NCI-H1436 treated with DMSO at 0.1 percent for 48 hours (cell line): Measurements from ENCODE around the gene YIPF4.
"Not testable (repeated sequence)": the region's sequence is repeated elsewhere in the genome, so short reads cannot be mapped to it uniquely, and the experiment has no call there.

ENCODE experiments used
- DNase-seq: peaks from one replicate; lab custom pipeline; 2025; lab: John Stamatoyannopoulos, UW

YIPF4 gene

GRCh38 chr2:32289165-32289999 is 11.7 kb downstream of the YIPF4 start:
- no peak for DNase-seq

DNA sequence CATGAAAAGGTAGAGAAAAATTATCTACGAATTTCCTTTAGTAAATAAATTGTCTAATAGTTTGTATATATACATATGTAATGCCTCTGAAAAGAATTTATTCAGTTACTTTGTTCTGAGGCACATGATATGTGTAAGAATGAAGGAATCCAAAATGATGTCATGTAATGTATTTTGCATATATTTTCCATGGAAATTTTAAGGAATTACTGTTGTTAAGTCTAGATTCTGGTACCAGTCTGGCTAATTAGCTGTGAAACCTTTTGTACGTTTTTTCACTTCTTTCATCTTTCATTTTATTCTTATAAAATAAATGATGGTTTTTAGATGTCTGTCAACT is 12.3 kb downstream of the YIPF4 start:
- DNase-seq: no peak

DNA sequence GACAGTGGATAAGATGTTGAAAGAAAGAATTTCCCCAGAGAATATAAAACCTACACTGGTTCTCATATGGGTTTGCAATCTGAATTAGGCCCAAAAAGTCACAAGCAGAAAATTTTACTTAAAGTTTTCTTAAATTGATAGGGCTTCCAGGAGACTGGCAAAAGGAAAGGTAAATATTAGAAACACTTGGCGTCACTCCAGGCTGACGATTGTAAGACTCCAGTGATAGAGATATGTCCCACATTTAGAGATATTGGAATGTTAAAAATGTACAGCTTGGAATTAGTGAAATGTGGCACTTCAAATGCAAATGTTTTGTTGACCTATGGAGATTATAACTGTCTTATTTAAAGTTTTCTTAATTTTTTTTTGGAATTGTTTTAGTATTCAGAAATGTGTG is 14.0 kb downstream of the YIPF4 start:
- DNase-seq: no peak

GRCh38 chr2:32293493-32293892 is 15.8 kb downstream of the YIPF4 start:
- DNase-seq: not testable (repeated sequence)

- DNase-seq: not testable (repeated sequence)
These were observed 16.4 kb downstream of the YIPF4 start for GRCh38 chr2:32293966-32294562.

DNA sequence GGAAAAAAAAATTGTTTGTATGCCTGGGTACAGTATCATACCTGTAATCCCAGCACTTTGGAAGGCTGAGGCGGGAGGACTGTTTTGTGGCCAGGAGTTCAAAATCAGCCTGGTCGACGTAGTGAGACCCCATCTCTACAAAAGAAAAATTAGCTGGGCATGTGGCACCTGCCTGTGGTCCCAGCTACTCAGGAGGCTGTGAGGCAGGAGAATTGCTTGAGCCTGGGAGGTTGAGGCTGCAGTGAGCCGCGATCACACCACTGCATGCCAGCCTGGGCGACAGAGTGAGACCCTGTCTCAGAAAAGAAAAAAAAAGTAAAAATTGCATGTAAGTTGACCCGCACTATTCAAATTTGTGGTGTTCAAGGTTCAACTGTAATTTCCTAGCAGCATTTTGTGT is 32.9 kb downstream of the YIPF4 start:
- DNase-seq: no peak

DNA sequence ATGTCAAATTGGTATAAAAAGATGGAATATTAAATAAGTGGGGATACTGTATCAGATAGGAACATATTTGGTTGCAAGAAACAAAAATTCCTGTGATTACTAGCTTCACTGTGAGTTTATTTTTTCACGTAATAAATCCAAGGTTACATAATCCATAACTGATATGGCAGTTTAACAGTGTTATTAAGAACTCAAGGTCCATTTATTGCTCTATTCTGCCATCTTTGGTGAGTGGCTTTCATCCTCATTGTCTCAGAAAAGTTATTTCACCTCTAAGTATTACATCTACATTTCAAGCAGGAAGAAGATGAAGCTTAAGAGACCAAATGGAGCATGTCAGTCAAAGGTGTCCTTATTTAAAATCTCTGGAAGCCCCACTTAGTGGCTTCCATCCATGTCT is 37.2 kb downstream of the YIPF4 start:
- no peak for DNase-seq

- DNase-seq: not testable (repeated sequence)
These were observed 51.0 kb downstream of the YIPF4 start for GRCh38 chr2:32328679-32329078.

DNA sequence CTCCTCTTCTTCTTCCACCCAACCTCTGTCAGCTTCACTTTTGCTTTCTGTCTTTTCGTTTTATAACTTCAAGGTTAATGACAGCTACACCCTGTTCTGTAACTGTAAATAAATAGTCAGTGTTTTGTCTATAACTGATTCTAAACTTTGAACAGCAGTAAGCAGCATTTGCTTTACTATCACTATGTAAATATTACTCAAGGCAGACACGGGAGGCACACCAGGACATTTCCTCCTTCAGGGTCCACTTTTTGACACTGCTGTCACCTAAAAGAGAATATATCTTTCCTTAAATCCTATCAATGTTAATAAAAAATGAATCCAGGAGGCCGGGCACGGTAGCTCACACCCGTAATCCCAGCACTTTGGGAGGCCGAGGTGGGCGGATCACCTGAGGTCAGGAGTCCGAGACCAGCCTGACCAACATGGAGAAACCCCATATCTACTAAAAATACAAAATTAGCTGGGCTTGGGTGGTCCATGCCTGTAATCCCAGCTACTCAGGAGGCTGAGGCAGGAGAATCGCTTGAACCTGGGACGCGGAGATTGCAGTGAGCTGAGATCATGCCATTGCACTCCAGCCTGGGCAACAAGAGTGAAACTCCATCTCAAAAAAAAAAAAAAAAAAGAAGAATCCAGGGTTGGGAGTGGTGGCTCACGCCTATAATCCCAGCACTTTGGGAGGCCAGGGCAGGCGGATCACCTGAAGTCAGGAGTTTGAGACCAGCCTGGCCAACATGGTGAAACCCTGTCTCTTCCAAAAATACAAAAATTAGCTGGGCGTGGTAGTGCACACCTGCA is 51.7 kb downstream of the YIPF4 start:
- DNase-seq: not testable (repeated sequence)

- DNase-seq: no peak
These were observed 52.4 kb downstream of the YIPF4 start for GRCh38 chr2:32330136-32330535.

DNA sequence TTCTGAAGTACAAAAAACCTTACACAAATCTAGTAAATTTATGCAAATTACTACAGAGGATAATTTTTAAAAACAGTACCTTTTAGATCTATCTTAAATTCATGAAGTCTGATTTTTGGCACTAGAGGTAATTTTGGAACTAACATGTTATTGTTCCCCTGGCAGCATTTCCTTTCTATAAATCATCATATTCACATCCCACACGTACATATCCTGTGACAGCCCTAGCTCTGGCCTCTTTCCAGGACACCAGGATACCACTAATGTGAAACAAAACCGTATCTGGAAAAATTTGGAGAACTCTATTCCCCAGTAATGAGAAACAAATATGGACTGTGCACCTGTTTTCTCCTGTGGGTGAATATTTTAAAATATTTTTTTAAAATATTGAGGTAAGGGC is 65.1 kb downstream of the YIPF4 start:
- DNase-seq: no peak

- not testable (repeated sequence) for DNase-seq
These were observed 73.1 kb downstream of the YIPF4 start for GRCh38 chr2:32350797-32351196.

GRCh38 chr2:32355976-32356680 is 78.4 kb downstream of the YIPF4 start:
- no peak for DNase-seq

- peak; percentile 28 for DNase-seq
These were observed 79.1 kb downstream of the YIPF4 start, which contains the start of gene BIRC6 for GRCh38 chr2:32356681-32357317. TSS of gene BIRC6 (plus strand) at chr2:32357023. CDS start at chr2:32357162, 139 bp downstream.

GRCh38 chr2:32357318-32358110 is 79.8 kb downstream of the YIPF4 start:
- DNase-seq: no peak

DNA sequence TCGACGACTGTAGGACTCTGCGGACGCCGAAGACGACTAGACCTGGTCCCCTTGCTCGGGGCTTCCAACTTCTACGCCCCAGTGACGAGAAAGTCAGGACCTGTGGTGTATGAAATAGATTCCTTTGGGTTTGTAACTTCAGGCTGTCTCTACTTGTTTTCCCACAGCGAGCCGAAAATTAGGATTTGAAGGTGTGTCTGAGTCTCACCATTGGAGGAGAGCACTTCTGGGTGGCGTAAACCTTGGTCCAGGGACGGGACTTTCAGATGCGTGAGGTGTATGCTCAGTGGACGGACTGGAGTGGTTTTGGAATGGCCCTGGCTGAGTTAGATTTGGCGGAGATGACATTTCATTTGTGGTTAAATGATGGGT is 80.4 kb downstream of the YIPF4 start:
- no peak for DNase-seq

- DNase-seq: no peak
These were observed 82.7 kb downstream of the YIPF4 start for GRCh38 chr2:32360416-32360815.

DNA sequence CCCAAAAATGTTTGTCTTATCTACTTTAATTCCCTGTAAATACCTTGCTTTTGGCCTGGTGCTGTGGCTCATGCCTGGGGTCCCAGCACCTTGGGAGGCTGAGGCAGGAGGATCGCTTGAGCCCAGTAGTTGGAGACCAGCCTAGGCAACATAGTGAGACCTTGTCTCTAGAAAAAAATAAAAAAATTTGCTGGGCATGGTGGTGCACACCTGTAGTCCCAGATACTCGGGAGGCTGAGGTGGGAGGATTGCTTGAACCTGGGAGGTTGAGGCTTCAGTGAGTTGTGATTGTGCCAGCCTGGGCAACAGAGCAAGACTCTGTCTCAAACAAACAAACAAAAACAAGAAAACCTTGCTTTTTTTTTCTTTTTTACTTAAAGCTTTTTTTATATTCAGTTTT is 85.3 kb downstream of the YIPF4 start:
- DNase-seq: not testable (repeated sequence)

GRCh38 chr2:32363597-32363996 is 85.9 kb downstream of the YIPF4 start:
- no peak for DNase-seq

DNA sequence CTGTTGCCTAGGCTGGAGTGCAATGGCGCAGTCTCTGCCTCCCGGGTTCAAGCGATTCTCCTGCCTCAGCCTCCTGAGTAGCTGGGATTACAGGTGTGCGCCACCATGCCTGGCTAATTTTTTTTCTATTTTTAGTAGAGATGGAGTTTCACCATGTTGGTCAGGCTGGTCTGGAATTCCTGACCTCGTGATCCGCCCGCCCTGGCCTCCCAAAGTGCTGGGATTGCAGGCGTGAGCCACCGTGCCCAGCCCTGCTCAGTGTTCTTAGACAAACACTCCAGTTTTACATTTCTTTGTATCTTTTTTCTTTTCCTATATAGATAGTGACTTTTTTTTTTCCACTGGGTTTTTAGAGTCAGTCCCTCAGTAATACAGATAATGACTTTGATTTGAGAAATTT is 86.6 kb downstream of the YIPF4 start:
- DNase-seq: not testable (repeated sequence)

- not testable (repeated sequence) for DNase-seq
These were observed 88.0 kb downstream of the YIPF4 start for GRCh38 chr2:32365679-32366078.
